ENCODE measurements around the gene STK32B.

Gene STK32B

GRCh38 chr4:5391492-5391891, 340.2 kb downstream of the STK32B start:
- DNase-seq (ENCODE audit: low spot score) = no peak

- DNase-seq (ENCODE audit: low spot score) = no peak
Measured at GRCh38 chr4:5393911-5394513, 342.7 kb downstream of the STK32B start.

GRCh38 chr4:5395781-5396180, 344.5 kb downstream of the STK32B start:
- no peak for DNase-seq (ENCODE audit: low spot score)

GRCh38 chr4:5398056-5398455, 346.8 kb downstream of the STK32B start:
- DNase-seq (ENCODE audit: low spot score) = no peak

GRCh38 chr4:5399124-5399523, 347.8 kb downstream of the STK32B start:
- no peak for DNase-seq (ENCODE audit: low spot score)

GRCh38 chr4:5399790-5400421, 348.6 kb downstream of the STK32B start:
- DNase-seq (ENCODE audit: low spot score) = peak; percentile 5

- DNase-seq (ENCODE audit: low spot score) = no peak
Measured at GRCh38 chr4:5403746-5404497, 352.6 kb downstream of the STK32B start.

GRCh38 chr4:5409237-5409636, 358.0 kb downstream of the STK32B start:
- DNase-seq (ENCODE audit: low spot score) = no peak

GRCh38 chr4:5409972-5410618, 358.8 kb downstream of the STK32B start:
- DNase-seq (ENCODE audit: low spot score) = no peak

GRCh38 chr4:5412296-5412695, 361.0 kb downstream of the STK32B start:
- no peak for DNase-seq (ENCODE audit: low spot score)

- no peak for DNase-seq (ENCODE audit: low spot score)
Measured at GRCh38 chr4:5412751-5413150, 361.5 kb downstream of the STK32B start.

GRCh38 chr4:5416637-5417036, 365.4 kb downstream of the STK32B start:
- no peak for DNase-seq (ENCODE audit: low spot score)

- DNase-seq (ENCODE audit: low spot score) = no peak
Measured at GRCh38 chr4:5420266-5420665, 369.0 kb downstream of the STK32B start.

- no peak for DNase-seq (ENCODE audit: low spot score)
Measured at GRCh38 chr4:5421416-5421815, 370.1 kb downstream of the STK32B start.

GRCh38 chr4:5422195-5422594, 370.9 kb downstream of the STK32B start:
- DNase-seq (ENCODE audit: low spot score) = no peak

- no peak for DNase-seq (ENCODE audit: low spot score)
Measured at GRCh38 chr4:5423670-5424069, 372.4 kb downstream of the STK32B start.

- no peak for DNase-seq (ENCODE audit: low spot score)
Measured at GRCh38 chr4:5424211-5424610, 372.9 kb downstream of the STK32B start.

GRCh38 chr4:5424901-5425300, 373.6 kb downstream of the STK32B start:
- no peak for DNase-seq (ENCODE audit: low spot score)

- DNase-seq (ENCODE audit: low spot score) = no peak
Measured at GRCh38 chr4:5429747-5430146, 378.5 kb downstream of the STK32B start.

GRCh38 chr4:5433196-5433595, 381.9 kb downstream of the STK32B start:
- no peak for DNase-seq (ENCODE audit: low spot score)

- DNase-seq (ENCODE audit: low spot score) = no peak
Measured at GRCh38 chr4:5435201-5435600, 383.9 kb downstream of the STK32B start.

GRCh38 chr4:5435823-5436222, 384.5 kb downstream of the STK32B start:
- DNase-seq (ENCODE audit: low spot score) = no peak

Data from globus pallidus (tissue), 1 donor.